B cell (primary cell): ENCODE measurements around the gene TET3. TPM values are rescaled to one million over a fixed set of nuclear protein-coding genes. Genes with fewer than 3 reads are reported as not detected.
A peak's percentile ranks its signal among the peaks of the same experiment; 100 is the strongest.
"Not testable (repeated sequence)": the region's sequence is repeated elsewhere in the genome, so short reads cannot be mapped to it uniquely, and the experiment has no call there.

Source experiments
- ATAC-seq: fragments of 200-7000 bp; cut with Tn5 transposase; one replicate; pipeline ENCODE4 v1.10.0; 2021; ENCODE audit warnings: low read depth, mild to moderate bottlenecking, moderate number of reproducible peaks, moderate library complexity
- CTCF ChIA-PET: fragments of 350-600 bp; sonication (Branson Sonifier 250); formaldehyde crosslinking; loops from one replicate; lab custom pipeline; 2021; ENCODE audit warnings: antibody characterized with exemption, inconsistent platforms; lab: Charles Lee
- POLR2A ChIA-PET: fragments of 350-600 bp; sonication (Branson Sonifier 250); formaldehyde crosslinking; loops from one replicate; lab custom pipeline; 2021; ENCODE audit warnings: antibody characterized with exemption; lab: Charles Lee
- DNase-seq: peaks from one replicate; pipeline ENCODE4 v3.0.0; 2013
- H2AFZ ChIP-seq: 2 replicates; pipeline ENCODE4 v1.6.1; 2012; ENCODE audit warnings: mild to moderate bottlenecking, low read depth, low read length; ENCODE audit not compliant: insufficient read depth, poor library complexity, severe bottlenecking
- H3K27ac ChIP-seq, 2 donors: 1 replicate in 1 of 2; 2 replicates in 1 of 2; pipeline ENCODE4 v1.5.1; 2012 to 2013; ENCODE audit warnings: low read length in 2 of 2, mild to moderate bottlenecking in 2 of 2, moderate library complexity in 1 of 2
- H3K27me3 ChIP-seq, 4 experiments: fragments of 200-600 bp in 1 of 4; sonication (generic) in 1 of 4; replicated peaks in 1 of 4; 1 replicate in 2 of 4; 2 replicates in 2 of 4; pipeline versions ENCODE4 v1.6.1 to v1.7.0; 2013 to 2016; ENCODE audit warnings: low read length in 3 of 4, mild to moderate bottlenecking in 2 of 4, mixed read lengths in 1 of 4, moderate library complexity in 1 of 4; ENCODE audit not compliant: insufficient read depth in 4 of 4, control insufficient read depth in 3 of 4; ENCODE audit errors: control extremely low read depth in 1 of 4
- H3K36me3 ChIP-seq, 2 experiments: replicated peaks in 1 of 2; 1 replicate in 1 of 2; 2 replicates in 1 of 2; pipeline versions ENCODE4 v1.6.1 to v1.7.1; 2013; ENCODE audit warnings: low read length in 1 of 2; ENCODE audit not compliant: insufficient read depth in 2 of 2, control insufficient read depth in 1 of 2; ENCODE audit errors: control extremely low read depth in 1 of 2, extremely low read depth in 1 of 2
- H3K4me1 ChIP-seq, 2 donors: fragments of 200-600 bp in 1 of 2; sonication (generic) in 1 of 2; 1 replicate in 1 of 2; 2 replicates in 1 of 2; pipeline versions ENCODE4 v1.5.1 to v1.6.1; 2013 to 2017; ENCODE audit warnings: low read length in 2 of 2; ENCODE audit not compliant: control insufficient read depth in 2 of 2, insufficient read depth in 2 of 2
- H3K4me2 ChIP-seq: replicated peaks from 2 replicates; pipeline ENCODE3; 2012; ENCODE audit warnings: mild to moderate bottlenecking, low read depth, low read length; ENCODE audit not compliant: poor library complexity, severe bottlenecking
- H3K4me3 ChIP-seq, 5 experiments: fragments of 200-600 bp in 1 of 5; sonication (generic) in 1 of 5; 1 replicate in 3 of 5; 2 replicates in 2 of 5; pipeline versions ENCODE4 v1.5.1 to v1.7.0; 2011 to 2016; ENCODE audit warnings: low read length in 4 of 5, mild to moderate bottlenecking in 4 of 5, low read depth in 2 of 5, control low read depth in 1 of 5, moderate library complexity in 1 of 5; ENCODE audit not compliant: insufficient read depth in 1 of 5; ENCODE audit errors: control extremely low read depth in 1 of 5, extremely low read depth in 1 of 5
- H3K79me2 ChIP-seq: fragments of 200-600 bp; sonication (generic); one replicate; pipeline ENCODE4 v1.6.0; 2016; ENCODE audit warnings: low read length; ENCODE audit not compliant: control insufficient read depth, insufficient read depth
- H3K9ac ChIP-seq: fragments of 200-600 bp; sonication (generic); 2 replicates; pipeline ENCODE4 v1.6.1; 2017; ENCODE audit warnings: mild to moderate bottlenecking, low read length, moderate library complexity
- H3K9me3 ChIP-seq, 3 donors: one replicate each; pipeline versions ENCODE4 v1.6.1 to v1.7.1; 2013; ENCODE audit warnings: low read length in 2 of 3; ENCODE audit not compliant: control insufficient read depth in 2 of 3, insufficient read depth in 1 of 3; ENCODE audit errors: control extremely low read depth in 1 of 3
- H4K20me1 ChIP-seq: 2 replicates; pipeline ENCODE4 v1.6.0; 2012; ENCODE audit warnings: mild to moderate bottlenecking, low read length; ENCODE audit not compliant: insufficient read depth, control insufficient read depth, poor library complexity, severe bottlenecking
- H3K27ac Mint-ChIP-seq: one replicate; pipeline ENCODE4 v1.8.0; 2021; ENCODE audit warnings: mixed read lengths
- H3K27me3 Mint-ChIP-seq: one replicate; pipeline ENCODE4 v1.8.0; 2021; ENCODE audit warnings: mixed read lengths
- H3K4me1 Mint-ChIP-seq: one replicate; pipeline ENCODE4 v1.8.0; 2021; ENCODE audit warnings: mixed read lengths
- H3K4me3 Mint-ChIP-seq: one replicate; pipeline ENCODE4 v1.8.0; 2021; ENCODE audit warnings: mixed read lengths
- H3K9me3 Mint-ChIP-seq: one replicate; pipeline ENCODE4 v1.8.0; 2022; ENCODE audit warnings: mixed read lengths; ENCODE audit not compliant: insufficient read depth
- CTCF ChIP-seq: fragments of 200-600 bp; IDR thresholded peaks from one replicate; pipeline ENCODE4 v1.8.0; 2022; ENCODE audit warnings: antibody characterized with exemption, mild to moderate bottlenecking
- EZH2 ChIP-seq: IDR thresholded peaks from 2 replicates; pipeline ENCODE4 v1.6.1; 2012; ENCODE audit warnings: borderline replicate concordance, low read depth, mild to moderate bottlenecking, moderate library complexity, low read length; ENCODE audit not compliant: insufficient read depth, poor library complexity, severe bottlenecking
- WGBS: methylation state at CpG from one replicate; pipeline ENCODE4 v1.1.5; 2013; ENCODE audit warnings: missing lambda C conversion rate; ENCODE audit not compliant: insufficient coverage; 5-methylcytosine and 5-hydroxymethylcytosine counted together
- intact Hi-C: fragments of 100-400 bp; cut with micrococcal nuclease; formaldehyde crosslinking; loops from one replicate; pipeline ENCODE4 v1.10.0; 2022
- polyA plus RNA-seq: library from polyadenylated mRNA; depleted of rRNA; stranded (reverse); fragments of >200 nt; gene quantifications from 2 replicates; pipeline ENCODE4 v1.2.3, GENCODE V29; 2012
- total RNA-seq, 2 donors: library from RNA; stranded (reverse); fragments of 120-200 nt in 1 of 2; gene quantifications; 1 replicate in 1 of 2; 2 replicates in 1 of 2; pipeline versions ENCODE4 v1.2.3 to v1.2.4, GENCODE V29; 2013 to 2022

TET3 gene
- total and polyA plus RNA-seq, 2 donors (not counting 1 experiment from before 2014, with no cell fraction given) = 4.7 to 43.9 TPM

GRCh38 chr2:73938718-73939352 lies 45.9 kb upstream of the TET3 start:
- Mint-ChIP-seq H3K9me3 (no peaks in the 10 kb centered on the region), H3K27ac (no peak overlapping the region), H3K4me1 (peaks cover 41% of the 10 kb centered on the region), H3K4me3 (no peak overlapping the region), H3K27me3 (no peaks in the 10 kb centered on the region)
- ChIA-PET POLR2A (no interaction called here), CTCF (interaction anchor here (1.1 to 1.8 kb wide), 2 partner anchors 11 to 141 kb away, joined by 3 to 4 read pairs; no protein-coding TSS in a partner anchor)
- ATAC-seq (no peak), DNase-seq (no peak)
- Histone ChIP-seq H3K36me3 (peaks cover 11 to 49% of the 10 kb centered on the region in 2 experiments), H3K4me2 (no peak overlapping the region), H3K4me1 (peaks cover 0 to 12% of the 10 kb centered on the region in 2 donors), H2AFZ (no peak overlapping the region), H3K27me3 (no peaks in the 10 kb centered on the region), H3K79me2 (peaks cover 91% of the 10 kb centered on the region), H3K27ac (peak overlapping the region in 1 of 2 donors; percentile 16), H3K4me3 (no peak overlapping the region), H4K20me1 (peaks cover 68% of the 10 kb centered on the region), H3K9me3 (no peaks in the 10 kb centered on the region), H3K9ac (no peak overlapping the region)
- 82% methylated on average over 5 of the region's 5 CpGs for WGBS
- TF ChIP-seq EZH2 = no peak
- TF ChIP-seq CTCF = no peak
- intact Hi-C loops = no loop called here

- no peak for TF ChIP-seq CTCF
- no peak for TF ChIP-seq EZH2
- 79% methylated on average over 2 of the region's 2 CpGs for WGBS
- intact Hi-C loops = no loop called here
- H3K9me3 ChIP-seq = no peaks in the 10 kb centered on the region
- H3K27ac ChIP-seq = no peak overlapping the region
- no peak overlapping the region for H3K4me2 ChIP-seq
- H3K4me3 Mint-ChIP-seq = no peak overlapping the region
- peaks cover 91% of the 10 kb centered on the region for H3K79me2 ChIP-seq
- no peak overlapping the region for H3K9ac ChIP-seq
- H2AFZ ChIP-seq = no peak overlapping the region
- POLR2A ChIA-PET = no interaction called here
- peaks cover 0 to 12% of the 10 kb centered on the region in 2 donors for H3K4me1 ChIP-seq
- peaks cover 11 to 53% of the 10 kb centered on the region in 2 experiments for H3K36me3 ChIP-seq
- no peak overlapping the region for H3K4me3 ChIP-seq
- H3K27ac Mint-ChIP-seq = no peak overlapping the region
- CTCF ChIA-PET = interaction anchor here (1.1 to 1.8 kb wide), 2 partner anchors 11 to 140 kb away, joined by 3 to 4 read pairs; no protein-coding TSS in a partner anchor
- DNase-seq (no peak), ATAC-seq (no peak)
- H3K4me1 Mint-ChIP-seq = peaks cover 42% of the 10 kb centered on the region
- H3K27me3 Mint-ChIP-seq = no peaks in the 10 kb centered on the region
- no peaks in the 10 kb centered on the region for H3K9me3 Mint-ChIP-seq
- H4K20me1 ChIP-seq = peaks cover 73% of the 10 kb centered on the region
- H3K27me3 ChIP-seq = no peaks in the 10 kb centered on the region
Observed at GRCh38 chr2:73939419-73939818, 45.3 kb upstream of the TET3 start.

GRCh38 chr2:73940066-73940465 lies 44.6 kb upstream of the TET3 start:
- ATAC-seq, H3K27me3 ChIP-seq, DNase-seq, H3K27ac ChIP-seq, H3K9ac ChIP-seq, H3K9me3 ChIP-seq, H3K27ac Mint-ChIP-seq, H3K4me2 ChIP-seq, H2AFZ ChIP-seq, H3K27me3 Mint-ChIP-seq, H3K4me3 Mint-ChIP-seq, POLR2A ChIA-PET, H3K4me3 ChIP-seq, H3K9me3 Mint-ChIP-seq: not testable (repeated sequence)
- peaks cover 91% of the 10 kb centered on the region for H3K79me2 ChIP-seq
- 100% methylated on average over 1 of the region's 1 CpG for WGBS
- CTCF ChIA-PET = interaction anchor here (1.8 kb wide), 1 partner anchor 10 kb away, joined by 4 read pairs; no protein-coding TSS in a partner anchor
- peaks cover 11 to 59% of the 10 kb centered on the region in 2 experiments for H3K36me3 ChIP-seq
- peaks cover 79% of the 10 kb centered on the region for H4K20me1 ChIP-seq
- peaks cover 0 to 12% of the 10 kb centered on the region in 2 donors for H3K4me1 ChIP-seq
- peaks cover 49% of the 10 kb centered on the region for H3K4me1 Mint-ChIP-seq
- intact Hi-C loops = loop anchor here (5.0 kb wide), 1 partner anchor 33 kb away; no protein-coding TSS in a partner anchor
